ENCODE measurements around the gene IL20RA.
"Not testable (repeated sequence)": the region's sequence is repeated elsewhere in the genome, so short reads cannot be mapped to it uniquely, and the experiment has no call there.

Gene IL20RA, protein sequence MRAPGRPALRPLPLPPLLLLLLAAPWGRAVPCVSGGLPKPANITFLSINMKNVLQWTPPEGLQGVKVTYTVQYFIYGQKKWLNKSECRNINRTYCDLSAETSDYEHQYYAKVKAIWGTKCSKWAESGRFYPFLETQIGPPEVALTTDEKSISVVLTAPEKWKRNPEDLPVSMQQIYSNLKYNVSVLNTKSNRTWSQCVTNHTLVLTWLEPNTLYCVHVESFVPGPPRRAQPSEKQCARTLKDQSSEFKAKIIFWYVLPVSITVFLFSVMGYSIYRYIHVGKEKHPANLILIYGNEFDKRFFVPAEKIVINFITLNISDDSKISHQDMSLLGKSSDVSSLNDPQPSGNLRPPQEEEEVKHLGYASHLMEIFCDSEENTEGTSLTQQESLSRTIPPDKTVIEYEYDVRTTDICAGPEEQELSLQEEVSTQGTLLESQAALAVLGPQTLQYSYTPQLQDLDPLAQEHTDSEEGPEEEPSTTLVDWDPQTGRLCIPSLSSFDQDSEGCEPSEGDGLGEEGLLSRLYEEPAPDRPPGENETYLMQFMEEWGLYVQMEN

GRCh38 chr6:137044366-137045221, at the start of gene IL20RA:
TSS of gene IL20RA (minus strand) at chr6:137044965. CDS start at chr6:137044728, 237 bp downstream.
- peak in 1 of 2 donors; percentile 1 for DNase-seq (ENCODE audit: low read depth in 2 of 2)

GRCh38 chr6:137093183-137094069, 48.7 kb upstream of the IL20RA start:
- no peak for DNase-seq (ENCODE audit: low read depth in 2 of 2)

DNA sequence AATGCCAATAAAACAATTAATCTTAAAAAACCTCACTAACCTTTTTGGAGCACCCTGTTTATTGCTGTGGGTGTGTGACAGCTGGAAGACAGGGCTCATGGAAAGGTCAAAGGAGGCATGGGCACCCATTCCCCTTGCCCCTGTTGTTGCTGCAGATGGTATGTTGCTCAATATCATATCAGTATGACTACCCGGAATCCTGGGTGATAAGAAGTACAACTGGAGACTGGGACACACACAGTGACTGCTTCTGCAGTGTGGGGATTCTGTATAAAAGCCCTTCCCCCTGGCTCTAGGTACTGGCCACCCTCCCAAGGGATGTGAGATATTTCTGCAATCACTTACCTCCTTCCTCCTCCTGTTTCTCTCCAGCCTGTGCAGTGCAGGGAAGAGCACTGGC, 47.3 kb upstream of the IL20RA start:
- no peak for DNase-seq (ENCODE audit: low read depth in 2 of 2)

- DNase-seq (ENCODE audit: low read depth in 2 of 2): no peak
Measured at GRCh38 chr6:137089305-137089704, 44.5 kb upstream of the IL20RA start.

DNA sequence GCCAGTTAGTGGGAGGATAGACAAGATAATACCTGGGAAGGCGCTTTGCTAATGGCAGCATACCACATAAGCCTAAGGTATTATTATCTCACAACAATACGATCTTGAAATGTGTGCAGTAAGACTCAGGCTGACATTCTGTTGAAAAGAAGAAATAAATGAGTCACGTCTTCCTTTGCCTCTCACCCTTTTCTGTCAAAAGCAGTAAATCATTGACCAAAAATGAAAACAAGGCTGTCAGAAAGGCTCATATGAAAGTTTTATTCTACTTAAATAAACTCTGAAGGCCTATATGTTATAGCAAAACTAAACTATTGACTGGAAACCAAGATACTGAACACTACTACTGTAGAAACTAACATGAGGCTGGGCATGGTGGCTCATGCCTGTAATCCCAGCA, 43.1 kb upstream of the IL20RA start:
- no peak for DNase-seq (ENCODE audit: low read depth in 2 of 2)

GRCh38 chr6:137086031-137086430, 41.3 kb upstream of the IL20RA start:
- no peak for DNase-seq (ENCODE audit: low read depth in 2 of 2)

DNA sequence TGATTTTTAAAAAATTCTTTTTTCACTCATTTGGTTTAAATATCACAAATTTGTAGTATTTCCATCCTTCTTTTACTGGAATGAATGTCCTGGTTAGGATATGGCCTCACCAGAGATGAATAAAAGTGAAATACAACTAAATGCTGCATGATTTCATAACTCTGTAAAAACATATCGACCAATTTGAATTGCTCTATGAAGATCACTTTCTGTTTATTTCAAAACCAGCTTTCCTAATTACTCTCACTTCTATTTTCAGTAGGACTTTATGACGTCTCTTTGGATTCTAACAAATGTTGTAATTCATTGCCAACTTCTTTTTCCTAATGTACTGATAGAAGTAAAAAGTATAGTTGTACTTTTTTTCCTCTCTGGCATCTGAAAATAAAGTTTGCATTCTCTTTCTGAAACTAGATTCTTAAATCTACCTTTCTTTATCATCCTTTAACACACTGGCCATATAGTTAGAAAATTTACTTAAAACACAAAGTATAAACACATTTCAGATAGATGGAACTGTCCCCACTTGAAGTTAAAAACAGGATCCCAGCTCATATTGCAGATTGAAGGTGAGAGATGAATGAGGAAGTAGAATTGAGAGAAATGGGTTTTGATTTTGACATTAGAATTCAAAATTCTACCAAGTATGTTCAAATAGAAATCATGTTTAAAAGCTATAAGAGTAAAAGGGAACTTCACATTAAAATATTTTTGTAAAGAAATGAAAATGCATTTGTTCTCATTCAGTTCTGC, 40.3 kb upstream of the IL20RA start:
- no peak for DNase-seq (ENCODE audit: low read depth in 2 of 2)

DNA sequence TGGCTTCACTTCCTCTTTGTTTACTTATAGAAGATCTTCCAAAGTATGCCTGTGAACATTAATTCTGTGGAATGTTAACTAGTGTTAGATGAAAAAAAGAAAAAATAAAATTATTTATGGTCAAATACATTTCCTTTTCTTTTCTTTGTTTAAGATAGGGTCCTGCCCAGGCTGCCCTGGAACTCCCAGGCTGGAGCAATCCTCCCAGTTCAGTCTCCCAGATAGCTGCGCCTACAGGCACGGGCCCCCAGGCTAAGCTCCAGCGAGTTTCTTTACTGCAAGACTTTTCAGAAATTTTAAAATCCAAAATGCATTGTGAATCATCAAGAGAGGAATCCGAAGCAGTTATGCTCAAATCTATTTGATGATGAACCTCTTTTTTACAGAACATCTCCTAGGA, 39.3 kb upstream of the IL20RA start:
- DNase-seq (ENCODE audit: low read depth in 2 of 2): no peak

DNA sequence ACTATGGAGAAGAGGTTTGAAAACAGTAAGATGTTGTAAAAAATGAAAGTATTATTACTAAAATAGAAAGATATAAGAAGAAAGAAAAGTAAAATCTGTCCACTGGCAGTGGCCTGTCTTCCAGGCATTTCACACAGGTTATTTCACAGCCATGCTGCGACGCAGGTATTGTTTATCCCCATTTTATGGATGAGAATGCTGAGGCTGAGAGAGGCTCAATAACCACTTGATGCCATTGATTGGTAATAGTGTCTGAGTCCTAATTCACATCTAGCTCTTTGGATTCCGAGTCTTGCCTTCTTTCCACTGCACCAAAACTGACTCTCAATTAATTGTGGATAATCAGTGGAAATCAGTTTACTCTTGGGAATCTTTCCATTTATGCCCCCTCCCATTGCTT, 37.2 kb upstream of the IL20RA start:
- no peak for DNase-seq (ENCODE audit: low read depth in 2 of 2)

DNA sequence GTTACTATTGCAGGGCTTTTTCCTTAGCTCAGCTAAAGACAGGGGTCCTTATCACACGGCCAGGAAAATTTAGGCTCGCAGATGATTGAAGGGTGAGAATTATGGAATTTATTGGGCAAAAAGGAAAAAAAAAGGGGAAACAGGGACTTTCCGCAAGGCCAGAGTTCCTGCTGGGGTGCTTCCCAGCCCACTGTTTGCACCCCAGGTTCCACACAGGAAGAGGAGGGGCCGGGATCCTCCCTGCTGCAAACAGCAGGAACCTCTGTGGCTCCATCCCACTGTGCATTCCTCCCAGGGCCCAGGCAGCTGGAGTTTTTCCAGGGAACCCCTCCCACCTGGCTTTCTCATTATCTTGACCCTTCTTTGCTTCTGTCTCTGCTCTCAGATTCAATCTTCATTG, 35.9 kb upstream of the IL20RA start:
- no peak for DNase-seq (ENCODE audit: low read depth in 2 of 2)

DNA sequence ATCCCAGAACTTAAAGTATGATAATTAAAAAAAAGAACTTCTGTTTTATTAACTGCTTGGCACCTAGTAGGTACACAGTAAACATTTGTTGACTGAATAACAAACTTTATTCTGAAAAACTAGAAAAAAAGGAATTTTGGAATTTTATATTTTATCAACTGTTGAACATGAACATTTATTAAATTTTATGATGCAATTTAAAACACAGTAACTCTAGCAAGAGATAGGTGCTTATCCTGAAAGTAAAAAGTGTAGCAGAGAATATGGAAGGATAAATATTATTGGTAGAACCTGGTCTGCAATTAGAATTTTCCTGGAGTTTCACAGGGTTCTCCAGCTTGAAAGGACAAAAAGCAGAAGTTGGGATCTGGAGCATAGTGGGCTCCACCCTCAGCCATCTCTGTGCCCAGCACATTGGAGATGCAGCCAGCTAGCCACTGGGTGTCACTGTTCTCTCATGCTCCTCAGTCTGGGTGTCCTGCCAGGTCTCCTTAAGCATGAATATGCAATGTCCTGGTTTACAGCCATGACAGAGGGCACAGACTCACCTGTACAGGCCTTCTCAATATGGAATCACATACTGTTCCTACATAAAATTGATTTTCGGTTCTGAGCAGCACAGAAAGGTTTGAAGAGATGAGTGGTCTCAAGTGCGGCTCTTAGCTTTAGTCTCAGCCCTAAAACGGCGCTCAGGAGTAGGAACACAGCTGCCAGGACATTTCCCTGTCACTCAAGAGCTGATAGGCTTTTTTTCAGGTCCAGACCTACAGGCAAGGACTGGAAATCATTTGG, 31.7 kb upstream of the IL20RA start:
- DNase-seq (ENCODE audit: low read depth in 2 of 2): peak; percentile 23 to 25

GRCh38 chr6:137075790-137076189, 31.0 kb upstream of the IL20RA start:
- DNase-seq (ENCODE audit: low read depth in 2 of 2): not testable (repeated sequence)

DNA sequence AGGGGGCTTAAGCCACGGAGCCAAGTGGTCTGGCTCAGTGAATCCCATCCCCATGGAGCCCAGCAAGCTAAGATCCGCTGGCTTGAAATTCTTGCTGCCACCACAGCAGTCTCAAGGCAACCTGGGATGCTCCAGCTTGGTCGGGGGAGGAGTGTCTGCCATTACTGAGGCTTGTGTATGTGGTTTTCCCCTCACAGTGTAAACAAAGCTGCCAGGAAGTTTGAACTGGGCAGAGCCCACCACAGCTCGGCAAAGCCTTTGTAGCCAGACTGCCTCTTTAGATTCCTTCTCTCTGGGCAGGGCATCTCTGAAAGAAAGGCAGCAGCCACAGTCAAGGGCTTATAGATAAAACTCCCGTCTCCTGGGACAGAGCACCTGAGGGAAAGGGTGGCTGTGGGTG, 25.5 kb upstream of the IL20RA start:
- no peak for DNase-seq (ENCODE audit: low read depth in 2 of 2)

GRCh38 chr6:137067399-137067798, 22.6 kb upstream of the IL20RA start:
- DNase-seq (ENCODE audit: low read depth in 2 of 2): no peak

DNA sequence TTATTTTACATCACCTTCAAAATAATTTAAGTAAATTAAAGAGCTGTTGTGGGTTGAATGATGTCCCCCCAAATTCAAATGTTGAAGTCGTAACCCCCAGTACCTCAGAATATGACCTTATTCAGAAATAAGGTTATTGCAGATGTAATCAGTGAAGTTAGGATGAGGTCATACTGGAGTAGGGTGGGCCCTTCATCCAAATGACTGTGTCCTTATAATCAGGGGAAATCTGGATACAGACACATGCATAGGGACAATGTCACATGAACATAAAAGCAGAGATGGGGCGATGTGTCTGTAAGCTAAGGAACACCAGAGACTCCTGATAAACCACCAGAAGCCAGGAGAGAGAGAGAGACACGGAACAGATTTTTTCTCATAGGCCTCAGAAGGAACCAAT, 13.3 kb upstream of the IL20RA start:
- DNase-seq (ENCODE audit: low read depth in 2 of 2): no peak

- no peak for DNase-seq (ENCODE audit: low read depth in 2 of 2)
Measured at GRCh38 chr6:137056121-137056880, 11.5 kb upstream of the IL20RA start.

- no peak for DNase-seq (ENCODE audit: low read depth in 2 of 2)
Measured at GRCh38 chr6:137051790-137052472, 7.2 kb upstream of the IL20RA start.

DNA sequence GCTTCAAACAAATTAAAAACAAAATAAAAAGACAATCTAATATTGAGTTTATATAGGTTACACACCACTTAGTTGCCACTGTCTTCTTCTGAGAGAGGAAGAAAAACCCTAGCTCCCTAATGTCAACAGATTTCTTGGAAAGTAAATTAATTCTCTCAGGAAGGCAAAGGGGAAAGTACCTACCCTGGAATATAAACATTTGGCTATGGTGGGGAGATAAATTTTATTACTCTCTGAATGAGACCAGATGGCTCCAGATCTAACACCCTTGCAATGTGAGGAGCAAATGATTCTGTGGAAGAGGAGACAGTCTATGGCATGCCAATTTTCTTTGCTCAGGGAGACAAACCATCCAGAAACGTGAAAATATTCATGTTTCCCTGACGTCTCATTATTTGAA, 4.3 kb upstream of the IL20RA start:
- DNase-seq (ENCODE audit: low read depth in 2 of 2): no peak
